ENCODE results near the gene GSKIP.
"Not testable (repeated sequence)": the region's sequence is repeated elsewhere in the genome, so short reads cannot be mapped to it uniquely, and the experiment has no call there.

GSKIP gene

GRCh38 chr14:96362965-96363750 is at the start of gene GSKIP, which contains the start of gene ATG2B:
GSKIP (plus strand) TSS chr14:96363526; CDS start chr14:96382248, 18,722 bp downstream.
ATG2B (minus strand) TSS chr14:96363341; CDS start chr14:96362976, 365 bp downstream.
- peak; percentile 93 for DNase-seq

- no peak for DNase-seq
These were observed 47.2 kb upstream of the GSKIP start for GRCh38 chr14:96316087-96316486.

- no peak for DNase-seq
These were observed 44.5 kb upstream of the GSKIP start for GRCh38 chr14:96318836-96319235.

- no peak for DNase-seq
These were observed 42.7 kb upstream of the GSKIP start for GRCh38 chr14:96320605-96321004.

GRCh38 chr14:96324219-96324618 is 39.1 kb upstream of the GSKIP start:
- DNase-seq: no peak

- no peak for DNase-seq
These were observed 24.8 kb upstream of the GSKIP start for GRCh38 chr14:96338551-96338950.

- DNase-seq: no peak
These were observed 22.0 kb upstream of the GSKIP start for GRCh38 chr14:96341323-96341722.

GRCh38 chr14:96345669-96346068 is 17.7 kb upstream of the GSKIP start:
- no peak for DNase-seq

- DNase-seq: not testable (repeated sequence)
These were observed 15.4 kb upstream of the GSKIP start for GRCh38 chr14:96347957-96348356.

GRCh38 chr14:96349286-96350075 is 13.8 kb upstream of the GSKIP start:
- no peak for DNase-seq

- DNase-seq: no peak
These were observed 11.3 kb upstream of the GSKIP start for GRCh38 chr14:96351986-96352385.

GRCh38 chr14:96352708-96353107 is 10.6 kb upstream of the GSKIP start:
- DNase-seq: no peak

- DNase-seq: no peak
These were observed 9.1 kb upstream of the GSKIP start for GRCh38 chr14:96354246-96354645.

GRCh38 chr14:96357216-96357615 is 6.1 kb upstream of the GSKIP start:
- no peak for DNase-seq

- no peak for DNase-seq
These were observed 3.4 kb upstream of the GSKIP start for GRCh38 chr14:96359959-96360358.

- DNase-seq: peak; percentile 79
These were observed 1.0 kb upstream of the GSKIP start for GRCh38 chr14:96362071-96362964.

GRCh38 chr14:96363751-96364336 is 518 bp downstream of the GSKIP start:
- peak; percentile 69 for DNase-seq

- no peak for DNase-seq
These were observed 1.6 kb downstream of the GSKIP start for GRCh38 chr14:96364962-96365361.

GRCh38 chr14:96368534-96368933 is 5.2 kb downstream of the GSKIP start:
- no peak for DNase-seq

GRCh38 chr14:96370528-96370927 is 7.2 kb downstream of the GSKIP start:
- DNase-seq: no peak

- no peak for DNase-seq
These were observed 10.2 kb downstream of the GSKIP start for GRCh38 chr14:96373538-96373937.

GRCh38 chr14:96376093-96376492 is 12.8 kb downstream of the GSKIP start:
- no peak for DNase-seq

- DNase-seq: no peak
These were observed 17.4 kb downstream of the GSKIP start for GRCh38 chr14:96380735-96381134.

Data from RPMI8226 (cell line).